Rectal smooth muscle tissue (tissue), 1 donor: ENCODE measurements around the gene ORAI1.

ENCODE experiments used
- H3K27ac ChIP-seq: one replicate; pipeline ENCODE4 v1.7.0; 2013; ENCODE audit warnings: low read depth, low read length, inconsistent platforms
- H3K27me3 ChIP-seq: one replicate; pipeline ENCODE4 v1.7.0; 2013; ENCODE audit warnings: low read length; ENCODE audit not compliant: control insufficient read depth, insufficient read depth
- H3K36me3 ChIP-seq: one replicate; pipeline ENCODE4 v1.7.0; 2013; ENCODE audit warnings: low read length; ENCODE audit not compliant: control insufficient read depth, insufficient read depth
- H3K4me1 ChIP-seq: one replicate; pipeline ENCODE4 v1.7.0; 2013; ENCODE audit warnings: low read length; ENCODE audit not compliant: control insufficient read depth, insufficient read depth
- H3K4me3 ChIP-seq: one replicate; pipeline ENCODE4 v1.7.0; 2013; ENCODE audit warnings: low read length
- H3K9ac ChIP-seq: one replicate; pipeline ENCODE4 v1.7.0; 2013; ENCODE audit warnings: low read length

The ORAI1 gene

GRCh38 chr12:121626087-121626852 is at the start of gene ORAI1:
Gene ORAI1 (plus strand): TSS chr12:121626530.
- Histone ChIP-seq H3K27me3 (no peaks in the 10 kb centered on the region), H3K4me1 (peaks cover 6% of the 10 kb centered on the region)

GRCh38 chr12:121576851-121577391 is 49.4 kb upstream of the ORAI1 start:
- no peak overlapping the region for H3K4me3 ChIP-seq
- H3K9ac ChIP-seq, result no peak overlapping the region
- H3K4me1 ChIP-seq, result peaks cover 16% of the 10 kb centered on the region
- H3K36me3 ChIP-seq, result peaks cover 2% of the 10 kb centered on the region
- H3K27ac ChIP-seq, result no peak overlapping the region
- H3K27me3 ChIP-seq, result no peaks in the 10 kb centered on the region

More at GRCh38 chr12:121626087-121626852, at the start of gene ORAI1:
- H3K27ac ChIP-seq, result peak within 1 kb of the TSS; percentile 89
- peak within 1 kb of the TSS; percentile 70 for H3K4me3 ChIP-seq
- H3K36me3 ChIP-seq, result no peaks in the 10 kb centered on the region
- peak within 1 kb of the TSS; percentile 77 for H3K9ac ChIP-seq

DNA sequence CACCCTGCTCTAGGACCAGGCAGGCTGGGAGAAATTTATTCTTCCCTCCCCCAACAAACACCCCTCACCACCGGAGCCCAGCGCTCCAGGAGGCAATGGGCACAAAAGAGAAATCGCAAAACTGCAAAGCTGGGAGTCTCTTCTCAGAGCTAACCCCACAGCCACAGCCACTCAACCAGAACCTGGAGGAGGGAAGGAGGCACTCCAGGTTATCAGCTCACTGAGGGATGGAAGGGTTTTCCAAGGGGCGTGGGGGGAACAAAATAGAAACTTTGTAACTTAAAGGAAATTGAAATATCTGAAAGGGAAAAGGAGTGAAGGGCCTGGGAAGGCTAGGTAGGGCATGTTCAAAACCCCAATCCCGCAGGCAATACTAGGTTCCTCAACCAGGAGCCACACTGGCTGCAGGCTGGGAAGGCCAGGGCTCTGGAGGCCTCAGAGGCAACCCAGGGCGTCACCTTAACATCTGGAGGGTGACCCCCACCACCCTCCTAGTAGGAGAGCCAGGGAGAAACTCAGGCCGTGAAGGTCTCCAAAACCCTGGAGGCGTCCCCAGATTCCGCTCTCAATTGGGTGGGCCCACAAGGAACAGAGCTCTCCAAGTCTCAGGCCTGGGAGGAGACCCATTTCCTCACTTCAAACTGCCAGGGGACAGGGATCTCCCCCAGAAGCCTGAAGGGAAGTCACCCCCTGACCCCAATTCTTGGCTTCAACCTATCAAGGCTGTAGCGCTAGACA is 48.7 kb upstream of the ORAI1 start:
- Histone ChIP-seq H3K27ac (peak overlapping the region; percentile 66), H3K9ac (peak overlapping the region; percentile 21), H3K36me3 (peaks cover 2% of the 10 kb centered on the region), H3K4me3 (peak overlapping the region; percentile 78), H3K4me1 (peaks cover 16% of the 10 kb centered on the region), H3K27me3 (no peaks in the 10 kb centered on the region)

DNA sequence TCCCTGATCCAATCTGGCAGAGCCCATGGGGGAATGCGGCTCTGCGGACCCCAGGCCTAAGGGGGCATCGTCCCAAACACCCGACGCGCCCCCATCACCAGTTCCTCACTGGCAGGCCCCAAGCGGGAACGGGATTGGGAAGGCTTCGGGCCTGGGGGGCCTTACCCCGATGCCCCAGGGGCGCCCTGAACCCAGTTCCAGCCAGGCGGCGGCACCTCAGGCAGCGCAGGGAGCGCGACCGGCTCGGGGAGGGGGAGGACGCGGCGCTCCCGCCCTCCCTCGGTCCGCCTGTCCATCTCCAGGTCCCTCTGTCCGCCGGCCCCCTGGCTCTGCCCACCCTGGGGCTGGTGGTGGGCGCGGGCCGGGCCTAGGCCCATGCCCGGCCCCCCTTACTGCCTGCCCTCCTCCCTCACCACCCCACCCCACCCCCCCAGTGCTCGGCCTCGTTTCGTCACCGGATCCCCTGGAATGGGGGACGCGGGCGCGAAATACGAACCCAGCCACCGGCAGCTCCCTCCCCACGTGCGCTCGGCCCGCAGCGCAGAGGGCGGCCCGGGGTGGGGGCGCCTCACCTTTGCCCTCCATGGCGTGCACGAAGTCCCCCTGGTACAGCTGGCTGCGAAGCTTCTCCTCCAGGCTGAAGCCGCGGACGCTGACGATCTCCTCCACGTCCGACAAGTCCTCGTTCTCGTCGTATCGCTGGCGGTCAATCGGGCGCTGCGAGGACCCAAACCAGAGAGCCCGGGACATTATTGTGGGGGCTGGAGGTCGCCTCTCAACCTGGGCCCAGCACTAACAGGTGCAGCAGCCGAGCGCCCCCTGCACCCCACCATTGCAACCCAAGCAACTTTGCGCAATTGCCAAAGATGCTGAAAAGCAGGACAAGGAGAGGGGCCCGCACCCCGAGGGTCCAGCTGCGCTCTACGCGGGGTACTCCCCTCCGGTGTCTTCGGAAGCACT is 47.8 kb upstream of the ORAI1 start:
- Histone ChIP-seq H3K36me3 (peaks cover 2% of the 10 kb centered on the region), H3K27ac (peak overlapping the region; percentile 66), H3K9ac (peak overlapping the region; percentile 21), H3K27me3 (no peaks in the 10 kb centered on the region), H3K4me3 (peak overlapping the region; percentile 78), H3K4me1 (peaks cover 16% of the 10 kb centered on the region)

DNA sequence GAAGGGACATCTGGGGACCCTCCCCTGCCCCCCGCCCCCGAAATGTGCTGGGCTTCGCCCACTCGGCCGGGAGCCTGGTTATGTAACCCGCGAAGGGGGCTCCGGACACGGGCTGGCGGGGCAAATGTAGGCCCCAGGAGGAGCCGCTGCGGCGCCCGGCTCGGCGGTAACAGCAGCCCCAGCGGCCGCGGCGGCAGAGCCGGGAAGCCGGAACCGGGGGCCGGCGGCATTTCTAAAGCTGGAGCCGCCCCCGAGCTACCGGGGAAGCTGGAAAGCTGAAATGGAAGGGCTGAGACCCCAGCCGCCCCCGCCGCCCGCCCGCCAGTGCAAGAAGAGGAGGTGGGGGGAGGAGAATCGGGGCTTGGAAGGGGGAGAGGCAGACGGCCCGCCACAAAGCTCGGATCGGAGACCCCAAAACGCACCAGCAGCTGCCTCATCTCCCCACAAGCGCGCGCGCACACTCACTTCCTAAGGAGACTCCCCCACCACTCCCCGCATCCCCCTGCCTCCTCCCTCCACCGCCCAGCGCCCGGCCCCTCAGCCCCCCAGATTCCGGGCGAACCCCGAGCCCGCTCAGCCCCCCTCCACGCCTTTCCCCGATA is 47.0 kb upstream of the ORAI1 start:
- Histone ChIP-seq H3K4me3 (peak overlapping the region; percentile 78), H3K27me3 (no peaks in the 10 kb centered on the region), H3K9ac (peak overlapping the region; percentile 40), H3K27ac (peak overlapping the region; percentile 55), H3K36me3 (peaks cover 2% of the 10 kb centered on the region), H3K4me1 (peaks cover 16% of the 10 kb centered on the region)

DNA sequence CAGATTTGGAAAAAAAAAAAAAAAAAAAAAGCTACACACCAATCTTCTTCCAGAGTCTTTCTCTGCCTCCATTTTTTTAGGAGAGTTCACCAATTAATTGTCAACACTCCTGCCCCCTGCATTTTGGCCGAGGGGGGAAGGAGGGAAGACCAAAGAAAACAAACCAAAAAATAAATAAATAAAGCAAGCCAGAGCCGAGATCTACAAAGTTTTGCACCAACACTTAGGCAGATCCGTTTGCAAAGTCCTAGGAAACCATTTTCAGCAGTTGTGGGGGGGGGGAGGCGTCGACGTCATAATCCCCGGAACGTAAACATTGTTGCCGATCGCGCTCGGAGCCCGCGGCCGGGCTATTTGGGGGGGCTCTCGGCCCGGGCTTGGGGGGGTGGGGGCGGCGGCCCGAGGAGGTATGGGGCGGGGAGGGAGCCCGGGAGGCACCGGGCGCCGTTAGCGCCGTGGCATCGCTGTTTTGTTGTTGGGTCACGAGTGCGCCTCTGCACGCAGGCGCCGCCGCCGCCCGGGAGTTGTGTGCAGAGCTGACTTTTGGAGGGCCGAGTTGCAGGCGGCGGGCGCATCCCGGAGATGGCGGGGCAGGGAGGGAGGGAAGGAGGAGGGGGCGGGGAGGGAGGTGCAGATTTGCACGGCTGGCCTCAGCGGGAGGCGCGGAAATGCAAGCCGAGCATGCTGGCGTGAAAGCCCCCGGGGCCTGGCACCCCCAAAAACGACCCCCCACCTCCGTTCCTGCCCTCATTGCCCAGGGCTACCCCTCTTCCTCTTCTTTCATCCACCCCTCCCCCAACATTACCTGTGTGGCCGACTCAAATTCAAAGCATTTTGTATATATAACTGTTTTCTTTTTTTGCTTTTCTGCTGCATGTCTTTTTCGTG is 46.1 kb upstream of the ORAI1 start:
- peak overlapping the region; percentile 40 for H3K9ac ChIP-seq
- H3K36me3 ChIP-seq, result no peaks in the 10 kb centered on the region
- no peaks in the 10 kb centered on the region for H3K27me3 ChIP-seq
- H3K4me3 ChIP-seq, result peak overlapping the region; percentile 78
- H3K27ac ChIP-seq, result peak overlapping the region; percentile 74
- peaks cover 16% of the 10 kb centered on the region for H3K4me1 ChIP-seq

DNA sequence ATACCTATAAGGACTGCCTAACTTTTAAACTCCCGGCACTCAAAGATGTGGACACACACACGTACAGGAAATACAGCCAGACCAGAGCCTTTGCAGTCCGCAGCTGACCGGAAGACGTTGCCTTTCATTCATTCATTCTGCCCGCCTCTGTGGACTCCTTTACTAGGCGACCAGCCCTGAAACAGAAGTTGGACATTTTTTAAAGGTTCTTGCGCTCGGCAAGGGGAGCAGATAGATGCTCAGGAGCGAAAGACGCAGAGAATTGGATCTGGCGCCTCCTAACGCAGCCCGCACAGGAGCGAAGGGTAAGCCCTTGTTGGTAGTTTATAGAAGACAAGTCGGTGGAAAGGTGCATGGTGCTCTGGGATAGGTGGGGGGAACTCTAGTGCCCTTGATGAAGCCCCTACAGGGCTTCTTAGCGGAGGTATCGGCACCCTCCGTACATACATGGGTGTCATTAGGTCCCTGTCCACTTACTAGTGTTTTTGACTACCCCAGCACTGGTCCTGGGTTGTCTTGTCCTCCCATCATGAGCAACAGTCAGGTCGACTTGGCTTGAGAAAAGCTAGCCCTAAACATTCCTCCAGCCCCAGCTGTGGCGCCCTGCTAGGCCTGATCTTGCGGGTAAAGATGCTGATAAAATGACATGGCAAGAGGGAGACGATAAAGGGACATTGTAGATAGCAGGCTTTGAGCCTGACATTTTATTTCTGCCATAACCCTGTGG is 45.2 kb upstream of the ORAI1 start, which contains the start of gene KDM2B:
KDM2B (minus strand) TSS at position 65 of the 727 bp plus-strand sequence. CDS start 112 bp downstream, outside the sequence.
- peak within 1 kb of the TSS; percentile 40 for H3K9ac ChIP-seq
- peak within 1 kb of the TSS; percentile 74 for H3K27ac ChIP-seq
- H3K27me3 ChIP-seq, result no peaks in the 10 kb centered on the region
- H3K4me3 ChIP-seq, result peak within 1 kb of the TSS; percentile 78
- H3K4me1 ChIP-seq, result peaks cover 16% of the 10 kb centered on the region
- H3K36me3 ChIP-seq, result no peaks in the 10 kb centered on the region

GRCh38 chr12:121581686-121582429 is 44.5 kb upstream of the ORAI1 start:
- Histone ChIP-seq H3K36me3 (no peaks in the 10 kb centered on the region), H3K27ac (peak overlapping the region; percentile 74), H3K4me1 (peaks cover 16% of the 10 kb centered on the region), H3K9ac (peak overlapping the region; percentile 4), H3K4me3 (peak overlapping the region; percentile 78), H3K27me3 (no peaks in the 10 kb centered on the region)

- H3K27me3 ChIP-seq, result no peaks in the 10 kb centered on the region
- H3K27ac ChIP-seq, result no peak overlapping the region
- no peak overlapping the region for H3K4me3 ChIP-seq
- no peaks in the 10 kb centered on the region for H3K36me3 ChIP-seq
- H3K4me1 ChIP-seq, result peaks cover 16% of the 10 kb centered on the region
- H3K9ac ChIP-seq, result no peak overlapping the region
Measured at GRCh38 chr12:121582583-121583333, 43.6 kb upstream of the ORAI1 start.
